CD14-positive monocyte (primary cell): ENCODE results near the gene SLC47A1. TPM values are rescaled to one million over a fixed set of nuclear protein-coding genes. Genes with fewer than 3 reads are reported as not detected.

ENCODE experiments used
- DNase-seq, 3 donors: peaks; one replicate each; pipeline ENCODE4 v3.0.0-alpha.2; 2011 to 2022
- H2AFZ ChIP-seq: 2 replicates; pipeline ENCODE4 v1.6.0; 2012; ENCODE audit warnings: mild to moderate bottlenecking, low read depth, low read length, inconsistent platforms; ENCODE audit not compliant: insufficient read depth, poor library complexity, severe bottlenecking
- H3K27ac ChIP-seq, 2 donors: 1 replicate in 1 of 2; 2 replicates in 1 of 2; pipeline ENCODE4 v1.5.1; 2012 to 2013; ENCODE audit warnings: low read length in 2 of 2, control low read depth in 1 of 2, inconsistent platforms in 1 of 2, low read depth in 1 of 2, mild to moderate bottlenecking in 1 of 2
- H3K27me3 ChIP-seq, 2 donors: one replicate each; pipeline versions ENCODE4 v1.6.0 to v1.6.1; 2011 to 2013; ENCODE audit warnings: low read length in 2 of 2; ENCODE audit not compliant: control insufficient read depth in 2 of 2, insufficient read depth in 2 of 2
- H3K36me3 ChIP-seq, 2 donors: replicated peaks in 1 of 2; 1 replicate in 1 of 2; 2 replicates in 1 of 2; pipeline versions ENCODE4 v1.5.1 to v1.6.1; 2012 to 2013; ENCODE audit warnings: low read length in 2 of 2, control low read depth in 1 of 2, inconsistent platforms in 1 of 2, mild to moderate bottlenecking in 1 of 2; ENCODE audit not compliant: insufficient read depth in 2 of 2, control insufficient read depth in 1 of 2
- H3K4me1 ChIP-seq, 2 donors: 1 replicate in 1 of 2; 2 replicates in 1 of 2; pipeline versions ENCODE4 v1.5.1 to v1.6.1; 2012 to 2013; ENCODE audit warnings: low read length in 2 of 2, control low read depth in 1 of 2, inconsistent platforms in 1 of 2, mild to moderate bottlenecking in 1 of 2, moderate library complexity in 1 of 2; ENCODE audit not compliant: insufficient read depth in 2 of 2, control insufficient read depth in 1 of 2
- H3K4me2 ChIP-seq: replicated peaks from 2 replicates; pipeline ENCODE3; 2012; ENCODE audit warnings: low read length, moderate library complexity, mild to moderate bottlenecking; ENCODE audit not compliant: poor library complexity, severe bottlenecking; ENCODE audit errors: extremely low read depth
- H3K4me3 ChIP-seq, 3 experiments: fragments of 200-600 bp in 1 of 3; sonication (generic) in 1 of 3; replicated peaks in 1 of 3; 1 replicate in 2 of 3; 2 replicates in 1 of 3; pipeline ENCODE4 v1.5.1; 2011 to 2013; ENCODE audit warnings: low read length in 3 of 3, mild to moderate bottlenecking in 3 of 3, control low read depth in 2 of 3, low read depth in 2 of 3, inconsistent platforms in 1 of 3, moderate library complexity in 1 of 3
- H3K79me2 ChIP-seq: 2 replicates; pipeline ENCODE4 v1.6.0; 2012; ENCODE audit warnings: mild to moderate bottlenecking, control low read depth, inconsistent platforms, low read length, moderate library complexity; ENCODE audit not compliant: insufficient read depth
- H3K9ac ChIP-seq: 2 replicates; pipeline ENCODE4 v1.6.0; 2017; ENCODE audit warnings: low read length, mild to moderate bottlenecking; ENCODE audit not compliant: insufficient read depth, poor library complexity, severe bottlenecking
- H3K9me3 ChIP-seq, 2 donors: replicated peaks in 1 of 2; 1 replicate in 1 of 2; 2 replicates in 1 of 2; pipeline versions ENCODE4 v1.5.1 to v1.6.1; 2012 to 2013; ENCODE audit warnings: low read length in 2 of 2, control low read depth in 1 of 2; ENCODE audit not compliant: control insufficient read depth in 1 of 2, insufficient read depth in 1 of 2
- H4K20me1 ChIP-seq: 2 replicates; pipeline ENCODE4 v1.6.0; 2012; ENCODE audit warnings: mild to moderate bottlenecking, low read length, control low read depth, moderate library complexity; ENCODE audit not compliant: insufficient read depth
- H3K27ac Mint-ChIP-seq, 7 donors: one replicate each; pipeline ENCODE4 v1.8.0; 2020; ENCODE audit warnings: mild to moderate bottlenecking in 7 of 7, mixed read lengths in 7 of 7, moderate library complexity in 6 of 7, inconsistent platforms in 2 of 7
- H3K27me3 Mint-ChIP-seq, 3 donors: one replicate each; pipeline ENCODE4 v1.8.0; 2021 to 2022; ENCODE audit warnings: low read depth in 3 of 3, mild to moderate bottlenecking in 3 of 3, mixed read lengths in 3 of 3, moderate library complexity in 3 of 3, inconsistent platforms in 1 of 3
- H3K36me3 Mint-ChIP-seq, 2 donors: one replicate each; pipeline ENCODE4 v1.8.0; 2020; ENCODE audit warnings: mixed read lengths in 2 of 2, inconsistent platforms in 1 of 2, mild to moderate bottlenecking in 1 of 2
- H3K4me1 Mint-ChIP-seq: one replicate; pipeline ENCODE4 v1.8.0; 2020; ENCODE audit warnings: mild to moderate bottlenecking, mixed read lengths
- H3K4me3 Mint-ChIP-seq, 2 donors: one replicate each; pipeline ENCODE4 v1.8.0; 2020; ENCODE audit warnings: mild to moderate bottlenecking in 2 of 2, mixed read lengths in 2 of 2, moderate library complexity in 1 of 2
- H3K9me3 Mint-ChIP-seq, 7 donors: one replicate each; pipeline ENCODE4 v1.8.0; 2020 to 2022; ENCODE audit warnings: mixed read lengths in 7 of 7, mild to moderate bottlenecking in 6 of 7, moderate library complexity in 6 of 7, inconsistent platforms in 2 of 7
- CTCF ChIP-seq: fragments of 200-600 bp; IDR thresholded peaks from one replicate; pipeline ENCODE4 v1.8.0; 2022; ENCODE audit warnings: antibody characterized with exemption, mild to moderate bottlenecking
- WGBS: methylation state at CpG from one replicate; pipeline ENCODE4 v1.1.5; 2013; ENCODE audit warnings: missing lambda C conversion rate; ENCODE audit not compliant: insufficient coverage; 5-methylcytosine and 5-hydroxymethylcytosine counted together
- intact Hi-C, 2 donors: fragments of 100-400 bp; cut with micrococcal nuclease; formaldehyde crosslinking; loops; one replicate each; pipeline versions ENCODE4 v1.15.0 to v1.15.1; 2023
- polyA plus RNA-seq, 3 donors: library from polyadenylated mRNA; depleted of rRNA in 1 of 3; unstranded in 2 of 3; stranded (reverse) in 1 of 3; fragments of 300-500 nt in 2 of 3; fragments of >200 nt in 1 of 3; fragmentation: Illumina TruSeq in 2 of 3; gene quantifications; 1 replicate in 2 of 3; 2 replicates in 1 of 3; pipeline ENCODE4 v1.2.3, GENCODE V29; 2012 to 2021

SLC47A1 gene
- polyA plus RNA-seq, 3 donors: 0.44 to 2.0 (median 0.49) TPM

GRCh38 chr17:19618015-19618414 lies 84.4 kb downstream of the SLC47A1 start:
- Histone ChIP-seq H3K9ac (no peak overlapping the region), H3K36me3 (no peaks in the 10 kb centered on the region), H2AFZ (no peak overlapping the region), H3K9me3 (peaks cover 32 to 36% of the 10 kb centered on the region in 2 donors), H4K20me1 (no peaks in the 10 kb centered on the region), H3K79me2 (no peaks in the 10 kb centered on the region), H3K27me3 (no peaks in the 10 kb centered on the region), H3K4me1 (no peaks in the 10 kb centered on the region), H3K4me2 (no peak overlapping the region), H3K4me3 (no peak overlapping the region), H3K27ac (no peak overlapping the region)
- no peak overlapping the region for H3K27ac Mint-ChIP-seq
- peaks cover 17 to 50% (median 43%) of the 10 kb centered on the region in 7 donors for H3K9me3 Mint-ChIP-seq
- TF ChIP-seq CTCF: no peak
- H3K4me1 Mint-ChIP-seq: peaks cover 9% of the 10 kb centered on the region
- peaks cover 0 to 2% (median 0%) of the 10 kb centered on the region in 3 donors for H3K27me3 Mint-ChIP-seq
- no peak for DNase-seq
- intact Hi-C loops: no loop called here
- peaks cover 0 to 9% of the 10 kb centered on the region in 2 donors for H3K36me3 Mint-ChIP-seq
- no peak overlapping the region for H3K4me3 Mint-ChIP-seq
- WGBS: no CpG with 5 or more reads among the region's 3 CpGs

GRCh38 chr17:19619705-19620325 lies 86.2 kb downstream of the SLC47A1 start:
- H3K4me3 Mint-ChIP-seq: no peak overlapping the region
- no peak for TF ChIP-seq CTCF
- intact Hi-C loops: no loop called here
- no peak overlapping the region for H2AFZ ChIP-seq
- no peaks in the 10 kb centered on the region for H4K20me1 ChIP-seq
- H3K36me3 ChIP-seq: no peaks in the 10 kb centered on the region
- H3K9me3 Mint-ChIP-seq: peaks cover 17 to 50% (median 43%) of the 10 kb centered on the region in 7 donors
- H3K9me3 ChIP-seq: peaks cover 32 to 36% of the 10 kb centered on the region in 2 donors
- H3K4me2 ChIP-seq: no peak overlapping the region
- no CpG with 5 or more reads among the region's 2 CpGs for WGBS
- peaks cover 0 to 9% of the 10 kb centered on the region in 2 donors for H3K36me3 Mint-ChIP-seq
- H3K27ac ChIP-seq: no peak overlapping the region
- H3K4me1 ChIP-seq: no peaks in the 10 kb centered on the region
- no peaks in the 10 kb centered on the region for H3K27me3 ChIP-seq
- H3K4me3 ChIP-seq: no peak overlapping the region
- no peak overlapping the region for H3K27ac Mint-ChIP-seq
- H3K9ac ChIP-seq: no peak overlapping the region
- H3K79me2 ChIP-seq: no peaks in the 10 kb centered on the region
- DNase-seq: no peak
- no peaks in the 10 kb centered on the region for H3K4me1 Mint-ChIP-seq
- peaks cover 0 to 2% (median 2%) of the 10 kb centered on the region in 3 donors for H3K27me3 Mint-ChIP-seq
